Kidney (tissue), 14 donors: ENCODE results near the gene DNAH6. TPM values are rescaled to one million over a fixed set of nuclear protein-coding genes. Genes with fewer than 3 reads are reported as not detected.
"Not testable (repeated sequence)": the region's sequence is repeated elsewhere in the genome, so short reads cannot be mapped to it uniquely, and the experiment has no call there.

Experiments used
- DNase-seq, 5 donors: peaks; one replicate each; pipeline ENCODE4 v3.0.0-alpha.2; 2013 to 2020
- FAIRE-seq: peaks from 2 replicates; lab custom pipeline; 2012; peaks lifted over from hg19 to GRCh38; lab: Jason Lieb, UNC
- H3K27ac ChIP-seq, 2 donors: one replicate each; pipeline ENCODE4 v1.7.0; 2013; ENCODE audit warnings: low read depth in 2 of 2, low read length in 2 of 2, inconsistent platforms in 1 of 2
- H3K27me3 ChIP-seq: one replicate; pipeline ENCODE4 v1.7.1; 2013; ENCODE audit warnings: low read length, inconsistent platforms; ENCODE audit not compliant: control insufficient read depth, insufficient read depth
- H3K36me3 ChIP-seq, 3 donors: one replicate each; pipeline versions ENCODE4 v1.7.0 to v1.7.1; 2013; ENCODE audit warnings: low read length in 3 of 3, control low read depth in 1 of 3, inconsistent platforms in 1 of 3; ENCODE audit not compliant: insufficient read depth in 3 of 3, control insufficient read depth in 2 of 3
- H3K4me1 ChIP-seq, 3 donors: one replicate each; pipeline versions ENCODE4 v1.7.0 to v1.7.1; 2013; ENCODE audit warnings: low read length in 3 of 3, inconsistent platforms in 1 of 3, low read depth in 1 of 3; ENCODE audit not compliant: control insufficient read depth in 2 of 3, insufficient read depth in 2 of 3
- H3K4me3 ChIP-seq, 3 donors: one replicate each; pipeline versions ENCODE4 v1.7.0 to v1.8.1; 2013; ENCODE audit warnings: low read length in 3 of 3, control low read depth in 1 of 3, inconsistent platforms in 1 of 3
- H3K9ac ChIP-seq, 3 donors: one replicate each; pipeline versions ENCODE4 v1.7.0 to v1.7.1; 2013; ENCODE audit warnings: low read length in 3 of 3, control low read depth in 1 of 3, inconsistent platforms in 1 of 3
- H3K9me3 ChIP-seq, 3 donors: one replicate each; pipeline versions ENCODE4 v1.7.0 to v1.7.1; 2013; ENCODE audit warnings: low read length in 3 of 3, control low read depth in 1 of 3, inconsistent platforms in 1 of 3; ENCODE audit not compliant: control insufficient read depth in 2 of 3, insufficient read depth in 1 of 3
- CTCF ChIP-seq: IDR thresholded peaks from 3 replicates; pipeline ENCODE4 v1.5.1; 2012; ENCODE audit warnings: mild to moderate bottlenecking, moderate library complexity, borderline replicate concordance; ENCODE audit not compliant: insufficient read depth; ENCODE audit errors: extremely low read depth
- intact Hi-C: fragments of 100-400 bp; cut with DNase I; formaldehyde crosslinking; loops from one replicate; pipeline ENCODE4 v1.11.1; 2022
- polyA plus RNA-seq: library from polyadenylated mRNA; stranded (reverse); fragments of 350-450 nt; fragmentation: Illumina TruSeq; extraction: RNeasy Lipid Tissue Mini Kit (QIAGEN cat#74804); gene quantifications from one replicate; pipeline ENCODE4 v1.2.3, GENCODE V29; 2014; ENCODE audit warnings: low read depth, low replicate concordance; ENCODE audit not compliant: insufficient read depth
- total RNA-seq: library from RNA; stranded (reverse); fragmentation: NEBNext Ultra II Directional; extraction: Animal tissue kit (Norgen Biotek cat#: 25700); gene quantifications from one replicate; pipeline ENCODE4 v1.2.1, GENCODE V29; 2021
- donor health status: control.
- donor health status: control.
- donor health status: control.
- donor health status: control.
- donor health status: control.
- donor health status: DM: yes; HTN: yes; CAD: no.
- donor health status: Normal renal cell carcinoma (clear cell type).

The DNAH6 gene
- total and polyA plus RNA-seq, 2 donors from 2014 or later = 0.34 to 4.6 TPM

DNA sequence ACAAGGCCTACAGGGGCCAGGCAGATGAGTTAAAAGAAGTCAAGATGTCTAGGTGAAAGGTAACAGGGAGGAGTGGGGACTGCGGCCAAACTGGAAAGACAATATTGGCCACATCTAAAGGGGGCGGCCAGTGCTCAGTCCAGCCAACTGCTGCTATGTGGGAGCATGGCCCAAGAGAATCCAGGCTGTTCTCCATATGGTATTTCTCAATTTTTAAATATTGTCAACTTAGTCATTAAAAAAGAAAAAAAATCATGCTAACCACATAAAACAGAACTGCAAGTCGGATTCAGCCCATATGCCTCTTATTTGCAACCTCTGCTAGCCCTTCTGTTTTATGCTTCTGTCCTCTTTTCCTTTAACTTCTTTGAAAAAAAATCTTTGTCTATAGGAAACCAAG lies 349.8 kb downstream of the DNAH6 start:
- Histone ChIP-seq H3K9ac (no peak overlapping the region), H3K36me3 (no peaks in the 10 kb centered on the region), H3K4me3 (no peak overlapping the region), H3K27ac (no peak overlapping the region), H3K4me1 (no peaks in the 10 kb centered on the region), H3K9me3 (no peaks in the 10 kb centered on the region), H3K27me3 (no peaks in the 10 kb centered on the region)
- intact Hi-C loops = no loop called here
- FAIRE-seq (no peak), DNase-seq (peak in 1 of 5 donors; percentile 52)
- TF ChIP-seq CTCF = no peak

DNA sequence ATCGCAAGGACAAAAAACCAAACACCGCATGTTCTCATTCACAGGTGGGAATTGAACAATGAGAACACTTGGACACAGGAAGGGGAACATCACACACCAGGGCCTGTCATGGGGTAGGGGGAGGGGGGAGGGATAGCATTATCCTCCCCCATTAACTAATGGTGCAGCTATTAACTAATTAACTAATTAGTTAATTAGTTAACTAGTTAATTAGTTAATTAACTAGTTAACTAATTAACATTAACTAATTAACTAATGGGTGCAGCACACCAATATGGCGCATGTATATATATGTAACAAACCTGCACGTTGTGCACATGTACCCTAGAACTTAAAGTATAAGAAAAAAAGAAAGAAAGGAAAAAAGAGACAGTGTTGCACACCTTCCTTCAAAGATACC lies 352.0 kb downstream of the DNAH6 start:
- H3K36me3 ChIP-seq, H3K27ac ChIP-seq, H3K9me3 ChIP-seq, intact Hi-C loops, H3K4me3 ChIP-seq, H3K4me1 ChIP-seq, H3K27me3 ChIP-seq, FAIRE-seq, DNase-seq, H3K9ac ChIP-seq: not testable (repeated sequence)

Other genes with a start within 250 kb of the DNAH6 start
- gene SUCLG1, start 57.2 kb upstream of the DNAH6 start, total RNA-seq = 89.6 TPM
- 789 TPM for gene SUCLG1, start 57.2 kb upstream of the DNAH6 start, polyA plus RNA-seq